ENCODE measurements around the gene HIP1.

GRCh38 chr7:75698358-75698757 is 40.4 kb downstream of the HIP1 start:
- TF ChIP-seq FOXM1 (IDR thresholded peaks at IDR 0.05; ENCODE audit: borderline replicate concordance), result no peak
- TF ChIP-seq SP1 (IDR thresholded peaks at IDR 0.05), result no peak
- no peak for TF ChIP-seq HDGF (IDR thresholded peaks at IDR 0.05; ENCODE audit: borderline replicate concordance)
- TF ChIP-seq L3MBTL2 (conservative IDR thresholded peaks at IDR 0.05), result no peak
- no peak for TF ChIP-seq ZNF384 (IDR thresholded peaks at IDR 0.05)
- TF ChIP-seq BHLHE40 (IDR thresholded peaks at IDR 0.05; ENCODE audit: borderline replicate concordance), result no peak

Data from HEK293T (cell line).